22Rv1 (cell line): Measurements from ENCODE around the gene PRR29.

Experiments used
- H3K27ac ChIP-seq: fragments of 450-650 bp; 2 replicates; pipeline ENCODE4 v1.5.1; 2017
- CTCF ChIP-seq: fragments of 450-650 bp; IDR thresholded peaks from 2 replicates; pipeline ENCODE4 v1.5.1; 2017; ENCODE audit warnings: mild to moderate bottlenecking
- ZFX ChIP-seq: fragments of 450-650 bp; IDR thresholded peaks from 2 replicates; pipeline ENCODE4 v1.6.1; 2017; ENCODE audit warnings: antibody characterized with exemption, borderline replicate concordance

The PRR29 gene

DNA sequence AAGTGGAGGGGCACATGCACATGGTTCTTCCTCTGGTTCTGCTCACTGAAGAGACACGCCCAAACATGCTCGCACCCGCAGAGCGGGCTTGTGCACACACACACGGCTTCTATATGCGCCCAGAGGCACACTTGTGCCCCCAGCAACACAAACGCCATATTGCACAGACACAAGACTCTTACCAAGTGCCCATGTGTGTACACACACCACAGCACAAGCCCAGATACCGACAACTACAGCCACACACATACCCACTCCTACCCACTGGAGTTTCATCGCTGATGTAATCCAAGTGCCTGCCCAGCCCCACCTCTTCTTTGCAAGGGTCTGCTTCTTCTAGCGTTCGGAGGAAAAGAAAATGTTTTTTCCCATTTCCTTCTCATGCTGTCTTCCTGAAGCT is 6.5 kb upstream of the PRR29 start:
- TF ChIP-seq ZFX, result no peak
- no peak for TF ChIP-seq CTCF
- H3K27ac ChIP-seq, result no peak overlapping the region

DNA sequence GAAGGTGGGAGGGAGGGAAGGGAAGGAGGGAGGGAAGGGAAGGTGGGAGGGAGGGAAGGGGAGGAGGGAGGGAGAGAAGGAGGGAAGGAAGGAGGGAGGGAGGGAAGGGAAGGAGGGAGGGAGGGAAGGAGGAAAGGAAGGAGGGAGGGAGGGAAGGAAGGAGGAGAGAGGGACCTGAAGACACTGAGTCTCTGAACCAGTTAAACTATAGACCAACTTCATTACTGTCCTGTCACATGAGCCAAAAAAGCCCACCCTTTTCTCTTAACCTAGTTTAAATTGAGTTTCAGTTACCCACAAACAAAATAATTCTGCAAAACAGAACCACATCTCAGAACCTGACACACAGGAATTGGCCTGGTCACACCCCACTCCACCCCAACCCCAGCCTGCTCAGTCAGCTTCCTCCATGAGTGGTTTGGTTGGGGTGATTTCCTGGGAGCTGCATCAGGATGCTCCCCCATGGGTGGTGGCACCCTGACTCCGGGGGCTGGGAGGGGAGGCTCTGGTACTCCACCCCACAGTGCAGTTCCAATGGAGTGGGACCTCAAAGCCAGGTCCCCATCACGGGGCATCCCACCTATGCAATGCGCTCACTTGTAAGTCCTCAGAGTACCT is 4.7 kb upstream of the PRR29 start:
- TF ChIP-seq CTCF (no peak), ZFX (no peak)
- no peak overlapping the region for H3K27ac ChIP-seq

DNA sequence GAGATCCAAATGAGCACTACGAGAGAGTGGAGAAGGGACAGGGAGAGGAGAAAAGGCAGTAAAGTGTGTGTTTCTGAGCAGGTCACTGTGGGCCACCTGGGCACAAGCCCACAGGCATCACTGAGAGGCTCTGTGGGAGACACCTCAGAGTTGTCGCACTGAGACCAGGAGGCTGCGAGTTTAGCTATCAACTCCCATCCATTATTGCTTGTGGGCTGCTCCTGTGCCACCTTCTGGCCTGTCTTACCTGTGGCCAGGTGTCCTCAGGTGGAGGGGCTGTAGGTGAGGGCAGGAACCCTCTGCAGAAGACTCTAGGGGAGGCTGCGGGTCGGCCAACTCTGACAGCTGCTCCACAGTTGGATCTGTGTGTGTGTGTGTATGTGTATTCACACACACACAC is 2.5 kb upstream of the PRR29 start:
- TF ChIP-seq CTCF (no peak), ZFX (no peak)
- no peak overlapping the region for H3K27ac ChIP-seq

DNA sequence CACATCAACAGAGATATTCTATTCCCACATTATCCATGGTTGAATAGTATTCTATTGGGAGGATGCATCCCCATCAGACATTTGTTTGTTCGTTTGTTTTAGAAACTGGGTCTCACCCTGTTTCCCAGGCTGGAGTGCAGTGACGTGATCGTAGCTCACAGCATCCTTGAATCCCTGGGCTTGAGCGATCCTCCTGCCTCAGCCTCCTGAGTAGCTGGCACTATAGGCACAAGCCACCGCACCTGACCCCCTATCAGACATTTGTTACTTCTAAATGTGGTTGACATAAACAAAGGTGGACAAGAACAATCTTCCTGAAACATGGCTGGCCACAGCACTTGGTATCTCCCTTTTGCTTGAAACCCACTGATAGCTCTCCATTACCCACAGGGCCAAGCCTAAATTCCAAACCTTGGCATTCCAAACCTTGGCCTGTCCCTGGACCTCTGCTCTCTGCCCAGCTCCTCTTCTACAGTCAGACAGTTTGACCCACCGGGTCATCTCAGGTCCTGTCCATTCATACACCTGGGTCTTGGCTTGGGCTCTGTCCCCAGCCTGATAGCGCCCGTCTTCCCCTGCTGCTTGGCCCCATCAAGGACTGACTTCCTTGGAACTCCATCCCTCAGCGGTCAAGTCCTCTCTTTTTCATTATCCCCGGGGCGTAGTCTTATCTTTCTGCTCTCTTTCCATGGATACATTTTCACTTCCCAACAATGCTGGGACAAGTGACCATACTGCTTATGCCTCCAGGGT is 1.5 kb upstream of the PRR29 start:
- TF ChIP-seq CTCF (no peak), ZFX (no peak)
- no peak overlapping the region for H3K27ac ChIP-seq

DNA sequence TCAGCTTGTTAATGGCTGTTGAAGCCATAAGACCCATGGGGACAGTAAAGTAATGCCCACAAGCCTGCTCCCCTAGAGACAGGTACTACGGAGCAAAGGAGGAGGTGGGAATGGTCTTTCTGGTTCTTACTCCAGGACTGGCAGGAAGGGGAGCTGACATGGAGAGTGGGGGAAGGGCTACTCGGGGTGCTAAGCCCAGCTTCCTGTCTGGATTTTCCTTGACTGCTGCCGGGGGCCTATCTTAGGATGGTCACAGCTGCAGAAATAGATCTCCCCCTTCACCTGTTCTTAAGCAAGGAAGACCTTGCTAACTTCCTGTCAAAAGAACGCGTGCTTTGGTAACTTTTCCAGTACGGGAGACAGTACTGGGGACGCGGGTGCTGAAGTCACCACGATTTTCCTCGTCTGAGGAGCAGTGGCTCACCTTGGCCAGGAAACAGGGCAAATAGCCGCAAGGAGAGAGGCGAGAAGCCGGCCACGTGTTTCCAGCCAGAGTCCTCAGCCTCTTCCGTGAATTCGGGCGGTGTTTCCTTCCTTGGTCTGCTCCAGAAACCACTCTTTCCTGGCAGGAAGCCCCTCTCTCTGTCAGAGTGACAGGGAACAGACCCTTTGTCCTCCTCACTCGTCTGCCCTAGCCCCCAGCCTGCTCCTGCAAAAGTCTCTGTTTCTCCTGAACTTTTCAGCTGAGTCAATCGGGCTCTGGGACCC is 656 bp upstream of the PRR29 start:
- no peak overlapping the region for H3K27ac ChIP-seq

GRCh38 chr17:63998721-63999679 is 849 bp downstream of the PRR29 start:
- H3K27ac ChIP-seq, result no peak overlapping the region

More for the DNA sequence above, 656 bp upstream of the PRR29 start:
- TF ChIP-seq CTCF (no peak), ZFX (no peak)

More at GRCh38 chr17:63998721-63999679, 849 bp downstream of the PRR29 start:
- TF ChIP-seq ZFX (no peak), CTCF (no peak)
